Tongue (tissue), 2 donors: Measurements from ENCODE around the gene KNL1. TPM values are rescaled to one million over a fixed set of nuclear protein-coding genes. Genes with fewer than 3 reads are reported as not detected.
"Not testable (repeated sequence)": the region's sequence is repeated elsewhere in the genome, so short reads cannot be mapped to it uniquely, and the experiment has no call there.

Experiments
- DNase-seq: peaks from one replicate; pipeline ENCODE4 v3.0.0-alpha.2; 2015
- total RNA-seq: library from RNA; depleted of rRNA; stranded (reverse); fragments of >200 nt; gene quantifications from one replicate; pipeline ENCODE4 v1.2.3, GENCODE V29; 2014

The KNL1 gene
- total RNA-seq, 1 donor from 2014 or later, result 13.0 TPM

GRCh38 chr15:40581796-40582195 is 12.3 kb upstream of the KNL1 start:
- DNase-seq, result not testable (repeated sequence)

GRCh38 chr15:40582726-40583246 is 11.3 kb upstream of the KNL1 start:
- DNase-seq, result no peak

GRCh38 chr15:40584191-40584590 is 9.9 kb upstream of the KNL1 start:
- DNase-seq, result peak; percentile 92

GRCh38 chr15:40590667-40591050 is 3.4 kb upstream of the KNL1 start:
- no peak for DNase-seq

- DNase-seq, result no peak
These were observed 2.7 kb upstream of the KNL1 start for GRCh38 chr15:40591389-40591788.

GRCh38 chr15:40593165-40593564 is 884 bp upstream of the KNL1 start:
- DNase-seq, result no peak

DNA sequence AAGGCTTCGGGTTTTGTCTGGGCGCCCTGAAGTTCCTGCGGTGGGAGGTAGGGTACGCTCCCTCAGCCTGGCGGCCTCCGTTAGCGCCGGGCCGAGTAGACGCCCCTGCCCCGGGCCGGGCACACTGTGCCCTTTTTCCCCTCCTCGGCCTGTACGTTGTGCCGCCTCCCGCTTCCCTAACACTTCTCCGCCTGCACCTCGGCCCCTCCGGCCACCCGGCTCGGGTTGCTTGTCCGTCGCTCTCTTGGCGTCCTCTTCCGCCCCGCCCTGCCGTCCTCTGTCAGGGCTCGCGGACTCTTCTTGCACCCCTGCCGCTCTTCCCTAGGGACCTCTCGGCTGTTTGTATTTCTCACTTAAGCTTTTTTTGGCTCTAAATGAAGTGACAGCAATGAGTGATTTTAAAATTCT is 384 bp downstream of the KNL1 start:
- DNase-seq, result peak; percentile 74

- DNase-seq, result no peak
These were observed 1.2 kb downstream of the KNL1 start for GRCh38 chr15:40595219-40595618.

GRCh38 chr15:40595773-40596172 is 1.7 kb downstream of the KNL1 start:
- no peak for DNase-seq

DNA sequence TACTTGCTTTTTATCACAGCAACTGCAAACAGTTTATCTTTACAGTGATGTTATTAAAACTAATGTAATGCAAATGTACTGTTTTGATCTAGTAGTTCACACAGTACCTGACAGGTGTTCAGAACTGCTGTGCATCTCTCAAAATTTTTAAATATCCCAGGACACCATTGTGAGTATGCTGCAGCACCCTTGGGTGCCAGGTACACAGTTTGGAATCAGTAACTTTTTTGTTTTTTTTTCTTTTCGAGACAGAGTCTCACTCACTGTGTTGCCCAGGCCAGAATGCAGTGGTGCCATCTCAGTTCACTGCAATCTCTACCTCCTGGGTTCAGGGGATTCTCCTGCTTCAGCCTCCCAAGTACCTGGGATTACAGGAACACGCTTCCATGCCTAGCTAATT is 3.0 kb downstream of the KNL1 start:
- no peak for DNase-seq

DNA sequence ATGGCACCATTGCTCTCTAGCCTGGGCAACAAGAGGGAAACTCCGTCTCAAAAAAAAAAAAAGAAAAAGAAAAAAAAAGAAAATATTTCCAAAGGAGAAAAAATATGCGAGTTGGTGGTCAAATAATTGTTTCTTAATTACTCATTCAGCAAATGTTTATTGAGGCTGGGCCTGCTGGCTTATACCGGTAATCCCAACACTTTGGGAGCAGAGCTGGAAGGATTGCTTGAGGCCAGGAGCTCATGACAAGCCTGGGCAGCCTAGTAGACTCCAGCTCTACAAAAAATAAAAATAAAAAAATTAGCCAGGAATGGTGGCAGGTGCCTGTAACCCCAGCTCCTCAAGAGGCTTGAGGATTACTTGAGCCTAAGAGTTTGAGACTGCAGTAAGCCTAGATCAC is 4.1 kb downstream of the KNL1 start:
- no peak for DNase-seq

DNA sequence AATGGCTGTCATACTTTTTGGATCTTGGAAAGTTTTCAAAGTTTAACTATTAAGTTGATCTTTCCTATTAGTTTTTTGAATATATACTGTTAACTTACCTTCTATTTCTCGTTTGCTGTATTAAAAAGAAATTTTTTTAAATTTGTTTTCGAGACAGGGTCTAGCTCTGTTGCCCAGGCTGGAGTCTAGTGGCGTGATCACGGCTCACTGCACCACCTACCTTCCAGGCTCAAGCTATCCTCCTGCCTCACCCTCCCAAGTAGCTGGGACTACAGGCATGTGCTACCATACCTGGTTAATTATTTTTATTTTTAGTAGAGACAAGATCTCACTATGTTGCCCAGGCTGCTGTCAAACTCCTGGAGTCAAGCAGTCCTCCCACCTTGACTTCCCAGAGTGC is 4.6 kb downstream of the KNL1 start:
- no peak for DNase-seq

GRCh38 chr15:40600956-40601355 is 6.9 kb downstream of the KNL1 start:
- no peak for DNase-seq

- no peak for DNase-seq
These were observed 9.9 kb downstream of the KNL1 start for GRCh38 chr15:40603935-40604334.

GRCh38 chr15:40613080-40613479 is 19.0 kb downstream of the KNL1 start:
- no peak for DNase-seq

DNA sequence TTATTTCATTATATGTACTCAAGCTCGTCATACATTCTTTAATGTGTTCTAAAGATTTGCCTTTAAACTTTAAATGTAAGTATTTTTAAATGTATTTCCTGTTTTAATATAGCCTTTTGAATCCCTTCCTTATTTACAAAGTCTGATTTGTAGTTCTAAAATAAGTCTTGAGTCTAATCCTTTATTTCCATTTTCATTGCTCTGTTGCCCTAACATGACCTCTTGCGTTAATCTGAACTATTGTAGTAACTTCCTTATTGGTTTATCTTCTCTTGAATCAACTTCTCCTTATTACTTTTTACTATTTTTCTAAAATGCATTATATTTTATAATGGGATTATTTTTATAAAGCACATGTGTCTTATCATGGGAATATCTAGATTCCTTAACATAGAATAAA is 24.0 kb downstream of the KNL1 start:
- DNase-seq, result no peak

GRCh38 chr15:40618906-40619305 is 24.9 kb downstream of the KNL1 start:
- no peak for DNase-seq

GRCh38 chr15:40623361-40623760 is 29.3 kb downstream of the KNL1 start:
- DNase-seq, result no peak

GRCh38 chr15:40630313-40630712 is 36.3 kb downstream of the KNL1 start:
- no peak for DNase-seq

DNA sequence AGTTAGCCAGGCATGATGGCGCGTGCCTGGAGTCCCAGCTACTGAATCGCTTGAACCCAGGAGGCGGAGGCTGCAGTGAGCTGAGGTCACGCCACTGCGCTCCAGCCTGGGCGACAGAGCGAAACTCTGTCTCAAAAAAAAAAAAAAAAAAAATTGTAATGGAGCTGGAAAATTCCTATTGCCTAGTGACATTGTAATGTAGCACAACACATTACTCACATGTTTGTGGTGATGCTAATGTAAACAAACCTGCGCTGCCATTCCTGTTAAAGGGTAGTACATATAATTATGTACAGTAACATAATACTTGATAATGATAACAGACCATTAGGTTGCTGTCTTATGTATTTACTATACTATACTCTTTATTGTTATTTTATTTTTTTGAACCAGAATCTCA is 39.1 kb downstream of the KNL1 start:
- no peak for DNase-seq

GRCh38 chr15:40637221-40637745 is 43.2 kb downstream of the KNL1 start:
- DNase-seq, result no peak

DNA sequence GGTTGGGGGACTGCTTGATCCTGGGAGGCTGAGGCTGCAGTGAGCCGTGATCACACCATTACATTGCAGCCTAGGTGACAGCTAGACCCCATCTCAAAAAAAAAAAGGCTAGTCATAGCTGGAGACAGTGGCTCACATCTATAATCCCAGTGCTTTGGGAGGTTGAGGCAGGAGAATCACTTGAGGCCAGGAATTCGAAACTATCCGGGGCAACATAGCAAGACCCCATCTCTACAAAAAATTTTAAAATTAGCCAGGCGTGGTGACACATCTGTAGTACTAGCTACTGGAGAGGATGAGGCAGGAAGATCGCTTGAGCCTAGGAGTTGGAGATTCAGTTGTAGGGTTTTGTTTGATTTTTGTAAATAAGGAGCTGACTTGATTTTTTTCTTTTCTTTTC is 45.6 kb downstream of the KNL1 start:
- DNase-seq, result no peak

DNA sequence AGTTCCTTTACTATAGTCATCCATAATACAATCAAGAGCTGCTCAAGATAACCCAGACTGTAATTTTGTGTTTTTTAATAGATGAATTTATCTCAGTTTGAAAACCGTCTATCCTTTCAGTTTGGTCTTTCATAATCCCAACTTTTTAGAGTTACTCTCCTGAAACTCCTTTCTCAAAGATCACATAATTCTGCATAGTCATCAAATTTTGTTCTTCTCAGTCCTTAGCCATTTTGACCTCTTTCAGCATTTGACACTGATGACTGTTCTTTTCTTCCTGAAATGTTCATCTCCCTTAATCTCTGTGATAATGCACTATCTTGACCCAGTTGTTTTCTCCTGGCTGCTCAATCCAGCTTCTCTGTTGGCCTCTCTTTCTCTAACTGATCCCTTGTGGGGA is 53.5 kb downstream of the KNL1 start:
- no peak for DNase-seq

- DNase-seq, result no peak
These were observed 56.4 kb downstream of the KNL1 start for GRCh38 chr15:40650479-40650878.

GRCh38 chr15:40660686-40661085 is 66.6 kb downstream of the KNL1 start:
- DNase-seq, result no peak
